ENCODE results near the gene PRRT4. TPM values are rescaled to one million over a fixed set of nuclear protein-coding genes. Genes with fewer than 3 reads are reported as not detected.

Gene PRRT4
- total and polyA plus RNA-seq, 9 of the 15 experiments (the other 6 are each of a cell fraction or from before 2014, with no cell fraction given), result not detected

GRCh38 chr7:128404143-128404681, 42.7 kb upstream of the PRRT4 start (continued):
- TF ChIP-seq PREB (CRISPR knock-in tag; IDR thresholded peaks at IDR 0.05) (peak; percentile 65; the same call in 1 of the 2 replicates), ZBTB34 (CRISPR knock-in tag; IDR thresholded peaks at IDR 0.05) (no peak), KAT7 (CRISPR knock-in tag; IDR thresholded peaks at IDR 0.05; ENCODE audit: borderline replicate concordance) (0 out of 2 replicates have a peak, but pooled peaks have one; percentile 63), SMAD4 (CRISPR knock-in tag; conservative IDR thresholded peaks at IDR 0.05) (no peak), RBM34 (IDR thresholded peaks at IDR 0.05; ENCODE audit: borderline replicate concordance, insufficient read depth, low read length) (no peak), TFAP4 (CRISPR knock-in tag; IDR thresholded peaks at IDR 0.05; ENCODE audit: borderline replicate concordance) (0 out of 2 replicates have a peak, but pooled peaks have one; percentile 11), MCM2 (IDR thresholded peaks at IDR 0.05; ENCODE audit: low read depth) (no peak), POLR2H (tag; IDR thresholded peaks at IDR 0.05; ENCODE audit: low read depth) (no peak), ZNF316 (IDR thresholded peaks at IDR 0.05) (peak; percentile 27; the same call in 1 of the 2 replicates), ZNF174 (CRISPR knock-in tag; IDR thresholded peaks at IDR 0.05) (no peak), ZKSCAN3 (CRISPR knock-in tag; IDR thresholded peaks at IDR 0.05) (no peak), HNRNPL (IDR thresholded peaks at IDR 0.05; ENCODE audit: low read depth, low read length) (no peak), ASH1L (IDR thresholded peaks at IDR 0.05; ENCODE audit: borderline replicate concordance, low read depth, partially characterized antibody) (no peak), PCBP1 (IDR thresholded peaks at IDR 0.05; ENCODE audit: low read depth, low read length, poor library complexity, severe bottlenecking) (no peak), USF1 (CRISPR knock-in tag; IDR thresholded peaks at IDR 0.05) (0 out of 2 replicates have a peak, but pooled peaks have one; percentile 21), ZNF224 (CRISPR knock-in tag; IDR thresholded peaks at IDR 0.05) (no peak), KAT2B (IDR thresholded peaks at IDR 0.05; ENCODE audit: low read depth, low read length) (no peak), ZBTB7A (IDR thresholded peaks at IDR 0.05; ENCODE audit: borderline replicate concordance, control insufficient read depth, low read depth, low read length) (peak; percentile 72; the same call in 1 of the 2 replicates), BRCA1 (IDR thresholded peaks at IDR 0.05) (no peak), BRCA1 (CRISPR knock-in tag; IDR thresholded peaks at IDR 0.05) (no peak), ZBED1 (IDR thresholded peaks at IDR 0.05) (no peak), GABPB1 (CRISPR knock-in tag; IDR thresholded peaks at IDR 0.05) (peak; percentile 42; the same call in 1 of the 2 replicates), ZNF644 (tag; IDR thresholded peaks at IDR 0.05; ENCODE audit: low read depth) (no peak), ZKSCAN1 (IDR thresholded peaks at IDR 0.05; ENCODE audit: low read depth, low read length) (no peak), NR2C2 (CRISPR knock-in tag; IDR thresholded peaks at IDR 0.05) (0 out of 2 replicates have a peak, but pooled peaks have one; percentile 40), NR2C2 (tag; IDR thresholded peaks at IDR 0.05) (no peak)

Data from K562 (cell line).